SJSA1 (cell line): ENCODE results near the gene CCDC183. TPM values are rescaled to one million over a fixed set of nuclear protein-coding genes. Genes with fewer than 3 reads are reported as not detected.

ENCODE experiments used
- DNase-seq, 2 experiments: peaks; one replicate each; pipeline ENCODE4 v3.0.0-alpha.2; 2015 to 2020; ENCODE audit warnings: low spot score in 2 of 2, low read depth in 1 of 2
- H3K27ac ChIP-seq: fragments of 250-450 bp; sonication (Bioruptor Pico); 2 replicates; pipeline ENCODE4 v1.5.1; 2020; ENCODE audit warnings: mild to moderate bottlenecking, moderate library complexity
- H3K27me3 ChIP-seq: fragments of 250-450 bp; sonication (Bioruptor Pico); replicated peaks from 2 replicates; pipeline ENCODE4 v1.5.1; 2020; ENCODE audit warnings: mild to moderate bottlenecking, moderate library complexity
- H3K36me3 ChIP-seq: fragments of 250-450 bp; sonication (Bioruptor Pico); 2 replicates; pipeline ENCODE4 v1.5.1; 2020; ENCODE audit warnings: mild to moderate bottlenecking
- H3K4me1 ChIP-seq: fragments of 250-450 bp; sonication (Bioruptor Pico); replicated peaks from 2 replicates; pipeline ENCODE4 v1.6.1; 2021; ENCODE audit warnings: mild to moderate bottlenecking
- H3K4me3 ChIP-seq: fragments of 250-450 bp; sonication (Bioruptor Pico); 2 replicates; pipeline ENCODE4 v1.5.1; 2020; ENCODE audit warnings: mild to moderate bottlenecking
- H3K9me3 ChIP-seq: fragments of 250-450 bp; sonication (Bioruptor Pico); replicated peaks from 2 replicates; pipeline ENCODE4 v1.5.1; 2020; ENCODE audit warnings: mild to moderate bottlenecking
- total RNA-seq: library from RNA; depleted of rRNA; stranded (reverse); fragments of >200 nt; shearing (Covaris generic); gene quantifications from 2 replicates; pipeline ENCODE4 v1.2.3, GENCODE V29; 2014; rRNA removed

Gene CCDC183
- total RNA-seq = 0.16 TPM in 1 of 2 replicates, not detected in the other

DNA sequence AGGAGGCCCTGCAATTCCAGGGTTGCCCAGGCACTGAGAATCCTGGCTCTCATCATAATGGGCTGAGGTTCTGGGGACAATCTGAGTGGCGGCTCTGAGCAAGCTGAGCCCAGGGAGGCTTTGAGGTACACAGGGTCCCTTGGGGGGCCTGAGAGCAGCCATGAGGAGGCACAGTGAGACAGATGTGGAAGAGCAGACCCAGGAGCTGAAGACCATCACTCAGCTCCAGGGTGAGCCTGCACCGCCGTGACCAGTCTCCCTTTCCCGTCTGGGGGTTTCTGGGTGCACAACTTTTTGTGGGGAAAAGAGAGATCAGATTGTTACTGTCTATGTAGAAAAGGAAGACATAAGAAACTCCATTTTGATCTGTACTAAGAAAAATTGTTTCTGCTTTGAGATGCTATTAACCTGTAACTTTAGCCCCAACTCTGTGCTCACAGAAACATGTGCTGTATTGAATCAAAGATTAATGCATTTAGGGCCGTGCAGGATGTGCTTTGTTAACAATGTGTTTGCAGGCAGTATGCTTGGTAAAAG lies at the start of gene CCDC183:
Gene CCDC183 (plus strand): TSS at position 101 of the 537 bp plus-strand sequence. CDS start 60 bp downstream, at position 161.
- no peak within 1 kb of the TSS for H3K27ac ChIP-seq
- peaks cover 40% of the 10 kb centered on the region for H3K27me3 ChIP-seq
- H3K4me1 ChIP-seq = peaks cover 8% of the 10 kb centered on the region
- no peak within 1 kb of the TSS for H3K4me3 ChIP-seq
- H3K36me3 ChIP-seq = peaks cover 7% of the 10 kb centered on the region
- no peak for DNase-seq
- H3K9me3 ChIP-seq = no peaks in the 10 kb centered on the region

DNA sequence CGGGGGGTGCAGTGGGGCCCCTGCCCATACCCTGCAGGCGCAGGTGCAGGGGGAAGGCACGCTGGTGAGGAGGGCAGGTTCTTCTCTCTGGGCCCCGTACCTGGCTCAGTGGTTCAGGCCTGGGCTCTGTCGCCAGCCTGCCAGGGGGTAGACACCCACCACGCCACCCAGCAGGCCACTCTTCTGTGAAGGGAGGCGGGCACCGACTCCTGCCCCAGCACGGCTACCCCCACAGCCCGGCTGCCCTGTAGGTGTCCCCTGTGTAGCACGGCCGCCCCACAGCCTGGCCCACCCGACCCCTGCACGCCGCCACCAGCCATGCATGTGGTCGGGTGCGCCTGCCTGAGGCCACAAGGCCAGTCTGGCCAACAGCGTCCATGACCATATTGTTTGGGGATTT lies 49.5 kb upstream of the CCDC183 start:
- H3K36me3 ChIP-seq = no peaks in the 10 kb centered on the region
- H3K9me3 ChIP-seq = peaks cover 2% of the 10 kb centered on the region; the same call in 1 of the 2 replicates
- H3K27me3 ChIP-seq = peaks cover 41% of the 10 kb centered on the region
- no peak overlapping the region for H3K4me3 ChIP-seq
- H3K27ac ChIP-seq = no peak overlapping the region
- H3K4me1 ChIP-seq = no peaks in the 10 kb centered on the region
- no peak for DNase-seq

DNA sequence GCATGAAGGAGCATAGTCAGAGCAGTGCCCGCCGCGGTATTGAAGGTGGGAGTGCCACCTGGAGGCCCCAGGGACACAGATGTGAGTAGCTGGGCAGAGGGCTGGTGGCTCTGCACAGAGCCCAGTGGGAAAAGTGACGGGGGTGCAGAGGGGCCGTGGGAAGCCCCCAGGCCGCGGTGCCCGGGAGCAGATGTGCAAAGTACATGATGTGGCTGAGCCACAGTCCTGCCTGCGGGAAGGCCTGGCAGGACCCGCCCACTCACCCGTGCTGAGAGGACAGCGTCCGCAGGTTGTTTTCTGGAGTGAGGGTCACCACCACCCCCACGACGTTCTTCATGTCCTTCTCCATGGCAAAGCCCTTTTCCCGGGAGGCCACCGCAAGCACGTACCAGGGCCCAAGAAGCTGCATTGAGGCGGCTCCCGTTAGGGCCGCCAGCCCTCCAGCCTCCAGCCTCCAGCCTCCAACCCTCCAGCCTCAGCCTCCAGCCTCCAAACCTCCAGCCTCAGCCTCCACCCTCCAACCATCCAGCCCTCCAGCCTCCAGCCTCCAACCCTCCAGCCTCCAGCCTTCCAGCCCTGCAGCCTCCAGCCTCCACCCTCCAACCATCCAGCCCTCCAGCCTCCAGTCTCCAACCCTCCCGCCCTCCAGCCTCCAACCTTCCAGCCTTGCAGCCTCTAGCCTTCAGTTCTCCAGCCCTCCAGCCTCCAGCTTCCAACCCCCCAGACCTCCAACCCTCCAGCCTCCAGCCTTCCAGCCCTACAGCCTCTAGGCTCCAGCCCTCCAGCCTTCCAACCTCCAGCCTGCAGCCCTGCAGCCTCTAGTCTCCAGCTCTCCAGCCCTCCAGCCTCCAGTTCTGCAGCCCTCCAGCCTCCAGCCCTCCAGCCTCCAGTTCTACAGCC lies 48.7 kb upstream of the CCDC183 start:
- DNase-seq = no peak
- no peaks in the 10 kb centered on the region for H3K4me1 ChIP-seq
- no peaks in the 10 kb centered on the region for H3K36me3 ChIP-seq
- no peak overlapping the region for H3K27ac ChIP-seq
- H3K27me3 ChIP-seq = peaks cover 34% of the 10 kb centered on the region
- H3K9me3 ChIP-seq = peaks cover 6% of the 10 kb centered on the region; the same call in 1 of the 2 replicates
- H3K4me3 ChIP-seq = no peak overlapping the region

DNA sequence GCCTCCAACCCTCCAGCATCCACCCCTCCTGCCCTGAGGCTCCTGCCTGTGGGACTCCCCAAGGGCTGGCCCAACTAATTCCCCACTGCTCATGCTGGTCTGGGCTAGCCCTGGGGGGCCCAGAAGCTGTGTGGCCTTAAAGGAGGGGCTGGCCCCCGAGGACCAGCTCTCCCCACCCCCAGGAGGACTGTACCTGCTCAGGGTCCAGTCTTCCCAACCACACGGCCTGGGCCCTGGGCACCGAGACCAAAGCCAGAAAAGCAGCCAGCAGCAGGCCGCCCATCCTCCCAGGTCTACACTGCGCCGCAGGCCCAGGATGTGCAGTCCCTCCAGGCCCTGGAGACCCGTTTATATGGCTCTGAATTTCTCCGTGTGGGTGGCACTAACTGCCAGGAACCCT lies 47.9 kb upstream of the CCDC183 start, which contains the start of gene LCN6:
Gene LCN6 (minus strand): TSS at position 325 of the 400 bp plus-strand sequence. CDS start 42 bp downstream, at position 283.
- no peak within 1 kb of the TSS for H3K4me3 ChIP-seq
- DNase-seq = no peak

DNA sequence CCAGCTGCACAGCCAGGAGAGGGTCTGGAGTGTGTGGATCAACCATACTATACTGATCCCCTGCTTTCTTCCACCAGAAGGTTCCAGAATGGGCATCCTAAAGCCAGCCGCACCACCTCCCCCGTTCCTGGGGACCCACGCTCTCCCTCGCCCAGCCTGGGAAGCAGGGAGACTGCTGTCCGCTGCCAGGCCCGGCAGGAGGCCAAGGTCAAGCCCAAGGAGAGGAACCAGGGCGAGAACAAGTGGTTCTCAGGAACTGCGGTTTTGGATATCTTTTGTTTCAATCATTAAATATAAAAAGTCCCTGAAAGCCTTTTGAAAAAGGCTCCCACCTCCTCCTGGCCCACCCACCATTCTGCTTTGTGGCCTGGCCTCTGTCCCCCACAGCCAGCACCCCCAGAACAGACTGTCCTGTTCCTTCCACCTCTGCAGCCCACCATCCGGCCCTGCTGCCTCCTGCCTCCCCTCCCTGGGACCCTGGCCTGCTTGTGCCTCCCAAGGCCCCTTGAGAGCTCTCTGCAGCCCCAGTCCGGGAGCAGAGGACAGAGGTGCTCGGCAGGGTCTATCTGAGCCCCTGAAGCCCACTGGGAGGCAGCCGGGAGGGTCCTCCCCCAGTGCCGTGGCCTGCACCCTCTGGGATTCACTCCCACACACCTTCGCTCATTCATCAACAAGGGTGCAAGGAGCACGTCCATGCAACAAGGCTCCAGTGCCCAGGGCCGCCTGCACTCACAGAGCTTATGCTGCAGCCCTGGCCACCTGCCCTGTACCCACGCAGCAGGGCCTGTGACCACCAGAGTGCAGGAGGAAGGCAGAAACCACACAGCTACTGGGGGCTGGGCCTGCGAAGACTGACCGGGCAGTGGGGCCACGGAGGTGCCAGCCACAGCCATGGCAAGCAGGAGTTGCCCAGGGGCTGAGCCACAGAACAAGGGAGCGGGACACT lies 47.2 kb upstream of the CCDC183 start:
- no peak for DNase-seq
- Histone ChIP-seq H3K4me1 (no peaks in the 10 kb centered on the region), H3K9me3 (peaks cover 6% of the 10 kb centered on the region; the same call in 1 of the 2 replicates), H3K4me3 (no peak overlapping the region), H3K27ac (no peak overlapping the region), H3K36me3 (no peaks in the 10 kb centered on the region), H3K27me3 (peaks cover 19% of the 10 kb centered on the region)

More for the DNA sequence above, 47.9 kb upstream of the CCDC183 start, which contains the start of gene LCN6:
- no peaks in the 10 kb centered on the region for H3K36me3 ChIP-seq
- H3K9me3 ChIP-seq = peaks cover 6% of the 10 kb centered on the region; the same call in 1 of the 2 replicates
- H3K27me3 ChIP-seq = peaks cover 26% of the 10 kb centered on the region
- H3K27ac ChIP-seq = no peak within 1 kb of the TSS
- H3K4me1 ChIP-seq = no peaks in the 10 kb centered on the region

DNA sequence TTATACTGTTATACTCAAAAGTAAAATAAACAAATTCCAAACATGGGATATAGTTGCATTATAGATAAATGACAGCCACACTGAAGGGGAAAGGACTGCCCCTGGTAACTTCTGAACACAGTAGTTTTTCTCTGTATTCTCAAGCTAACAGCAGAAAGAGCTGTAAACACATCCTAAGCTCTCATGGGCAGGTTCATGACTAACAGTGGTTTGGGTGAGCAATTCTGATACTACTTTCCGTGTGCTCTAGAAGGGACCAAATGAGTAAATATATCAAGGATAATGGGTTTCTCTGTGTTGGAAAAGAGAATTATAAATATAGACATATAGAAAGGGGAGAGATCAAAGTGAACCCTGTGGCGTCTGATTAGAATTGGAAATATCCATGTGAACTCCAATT lies 45.6 kb upstream of the CCDC183 start:
- H3K4me3 ChIP-seq = no peak overlapping the region
- no peak for DNase-seq
- H3K9me3 ChIP-seq = peaks cover 6% of the 10 kb centered on the region; the same call in 1 of the 2 replicates
- no peaks in the 10 kb centered on the region for H3K4me1 ChIP-seq
- H3K27ac ChIP-seq = no peak overlapping the region
- no peaks in the 10 kb centered on the region for H3K36me3 ChIP-seq
- H3K27me3 ChIP-seq = peaks cover 14% of the 10 kb centered on the region

DNA sequence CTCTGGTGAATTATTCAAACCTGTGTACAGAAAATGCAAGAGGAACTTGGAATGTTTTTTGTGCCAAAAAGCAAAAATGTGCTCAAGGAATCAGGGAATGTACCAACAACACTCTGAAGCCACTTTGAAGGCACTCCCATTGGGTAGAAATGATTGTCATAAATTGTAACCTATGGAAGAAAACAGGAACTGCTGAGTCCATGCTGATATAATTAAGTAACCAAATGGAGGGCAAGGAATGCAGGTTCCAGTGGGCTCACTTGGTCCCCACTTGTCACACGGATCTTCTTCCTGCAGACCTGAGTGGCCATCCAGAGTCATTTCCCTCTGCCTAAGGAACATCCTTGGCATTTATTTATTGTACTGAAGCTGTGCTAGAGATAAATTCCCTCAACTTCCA lies 44.9 kb upstream of the CCDC183 start:
- Histone ChIP-seq H3K4me1 (no peaks in the 10 kb centered on the region), H3K36me3 (no peaks in the 10 kb centered on the region), H3K9me3 (peaks cover 6% of the 10 kb centered on the region; the same call in 1 of the 2 replicates), H3K4me3 (no peak overlapping the region), H3K27me3 (peaks cover 11% of the 10 kb centered on the region), H3K27ac (no peak overlapping the region)
- no peak for DNase-seq

DNA sequence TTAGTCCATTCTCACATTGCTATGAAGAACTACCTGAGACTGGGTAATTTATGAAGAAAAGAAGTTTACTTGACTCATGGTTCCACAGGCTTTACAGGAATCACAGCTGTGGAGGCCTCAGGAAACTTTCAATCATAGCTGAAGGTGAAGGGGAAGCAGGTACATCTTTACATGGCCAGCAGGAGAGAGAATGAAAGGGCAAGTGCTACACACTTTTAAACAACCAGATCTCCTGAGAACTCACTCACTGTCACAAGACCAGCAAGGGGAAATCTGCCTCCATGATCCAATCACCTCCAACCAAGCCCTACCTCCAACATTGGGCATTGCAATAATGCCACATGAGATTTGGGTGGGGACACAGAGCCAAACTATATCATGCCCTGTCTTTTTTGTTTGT lies 44.3 kb upstream of the CCDC183 start:
- no peaks in the 10 kb centered on the region for H3K4me1 ChIP-seq
- no peaks in the 10 kb centered on the region for H3K36me3 ChIP-seq
- peaks cover 6% of the 10 kb centered on the region; the same call in 1 of the 2 replicates for H3K9me3 ChIP-seq
- H3K27me3 ChIP-seq = peaks cover 6% of the 10 kb centered on the region
- H3K4me3 ChIP-seq = no peak overlapping the region
- DNase-seq = no peak
- no peak overlapping the region for H3K27ac ChIP-seq

DNA sequence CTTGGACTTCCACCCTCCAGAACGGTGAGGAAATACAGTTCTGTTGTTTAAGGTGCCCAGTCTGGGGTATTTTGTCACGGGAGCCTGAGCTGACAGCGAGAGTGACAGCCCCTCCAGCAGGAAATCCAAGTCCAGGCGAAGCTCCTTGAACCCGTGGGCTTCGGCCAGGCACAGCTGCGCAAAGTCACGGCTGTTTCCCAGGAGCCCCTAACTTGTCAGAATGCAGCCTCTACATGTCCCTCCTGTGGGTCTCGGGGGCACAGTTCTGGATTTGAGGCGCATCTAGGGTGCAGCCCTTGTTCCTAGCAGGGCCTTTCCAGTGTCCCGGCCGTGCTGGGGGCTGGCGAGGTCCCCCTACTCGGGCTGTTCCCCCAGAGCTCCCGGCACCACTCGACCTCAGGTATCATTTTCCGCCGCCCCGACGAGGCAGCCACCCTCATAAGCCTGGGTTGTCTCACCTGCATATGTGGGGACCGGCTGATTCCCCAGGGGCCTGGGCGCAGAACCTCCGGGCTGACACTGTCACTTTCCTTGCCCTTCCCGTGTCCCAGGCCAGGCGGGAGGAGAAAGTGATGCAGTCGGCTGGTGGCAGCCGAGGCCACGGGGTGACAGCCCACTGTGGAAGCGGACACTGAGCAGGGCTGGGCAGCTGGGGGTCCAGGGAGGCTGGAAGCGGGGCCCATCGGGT lies 42.6 kb upstream of the CCDC183 start:
- no peak for DNase-seq

DNA sequence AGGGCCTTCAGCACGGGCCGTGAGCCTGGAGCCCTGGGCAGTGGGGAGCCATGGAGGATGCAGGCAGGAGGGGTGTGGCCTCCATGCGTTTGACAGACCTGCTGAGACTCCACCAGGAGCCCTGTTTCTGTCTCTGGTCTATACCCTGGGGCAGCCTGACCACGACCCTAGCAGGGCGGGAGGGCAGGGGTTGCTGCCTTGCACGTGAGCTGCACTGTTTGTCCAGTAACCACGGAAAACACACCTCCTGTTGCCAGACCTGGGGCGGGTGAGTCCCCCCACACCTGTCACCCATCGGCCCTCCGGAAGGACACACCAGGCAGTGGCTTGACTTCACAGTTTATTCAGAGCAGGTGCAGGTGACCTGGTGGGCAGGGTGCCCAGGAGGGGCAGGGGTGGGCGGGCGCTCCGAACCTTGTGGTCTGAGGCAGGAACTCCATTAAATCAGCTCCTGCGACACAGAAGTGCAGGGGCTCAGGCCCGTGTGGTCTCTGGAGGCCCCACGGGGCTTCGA lies 42.0 kb upstream of the CCDC183 start:
- no peaks in the 10 kb centered on the region for H3K4me1 ChIP-seq
- H3K36me3 ChIP-seq = no peaks in the 10 kb centered on the region
- no peak overlapping the region for H3K27ac ChIP-seq
- peaks cover 3% of the 10 kb centered on the region for H3K27me3 ChIP-seq
- no peak overlapping the region for H3K4me3 ChIP-seq
- H3K9me3 ChIP-seq = peaks cover 6% of the 10 kb centered on the region; the same call in 1 of the 2 replicates
- DNase-seq = no peak

More for the DNA sequence above, 42.6 kb upstream of the CCDC183 start:
- H3K9me3 ChIP-seq = peaks cover 6% of the 10 kb centered on the region; the same call in 1 of the 2 replicates
- H3K36me3 ChIP-seq = no peaks in the 10 kb centered on the region
- H3K27me3 ChIP-seq = peaks cover 5% of the 10 kb centered on the region
- H3K4me1 ChIP-seq = no peaks in the 10 kb centered on the region
- H3K4me3 ChIP-seq = no peak overlapping the region
- H3K27ac ChIP-seq = no peak overlapping the region

DNA sequence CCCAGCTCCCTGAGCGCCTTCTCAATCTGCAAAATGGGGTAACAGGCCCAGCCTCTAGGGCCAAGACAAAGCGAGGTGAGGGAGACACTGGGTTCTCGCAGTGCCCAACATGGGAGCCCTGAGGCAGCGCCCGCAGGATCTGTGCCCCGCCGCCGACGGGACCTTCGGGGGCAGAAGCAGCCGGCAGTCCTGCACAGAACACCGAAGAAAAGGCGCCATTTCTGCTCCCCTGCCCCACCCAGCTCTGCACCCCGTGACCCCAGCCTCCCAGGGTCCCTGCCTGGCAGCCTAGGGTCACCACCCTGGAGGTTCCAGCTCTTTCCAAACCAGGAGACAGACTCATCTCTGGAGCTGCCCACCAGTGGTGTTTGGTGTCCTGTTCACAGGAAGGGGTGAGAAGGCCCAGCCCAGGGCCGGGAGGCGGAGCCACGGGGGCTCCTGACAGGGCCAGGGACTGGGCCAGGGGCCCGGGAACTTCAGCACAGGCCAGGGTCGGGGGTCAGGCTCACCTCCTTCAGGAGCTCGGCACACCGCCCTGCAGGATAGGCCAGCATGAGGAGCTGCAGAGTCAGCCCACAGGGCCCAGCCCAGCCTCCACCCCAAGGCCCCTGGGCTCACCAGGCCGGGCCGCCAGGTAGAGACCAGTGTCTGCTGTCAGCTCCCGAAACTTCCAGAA lies 41.4 kb upstream of the CCDC183 start:
- Histone ChIP-seq H3K4me1 (no peaks in the 10 kb centered on the region), H3K27me3 (peaks cover 3% of the 10 kb centered on the region), H3K27ac (no peak overlapping the region), H3K36me3 (no peaks in the 10 kb centered on the region), H3K4me3 (no peak overlapping the region), H3K9me3 (peaks cover 6% of the 10 kb centered on the region; the same call in 1 of the 2 replicates)
- no peak for DNase-seq
